GM21786 (cell line): Measurements from ENCODE around the gene GPC4.
"Not testable (repeated sequence)": the region's sequence is repeated elsewhere in the genome, so short reads cannot be mapped to it uniquely, and the experiment has no call there.

Experiments
- ATAC-seq: cut with Tn5 transposase; IDR thresholded peaks from one replicate; pipeline ENCODE4 v1.9.1; 2021; ENCODE audit not compliant: unreplicated experiment

GPC4 gene

DNA sequence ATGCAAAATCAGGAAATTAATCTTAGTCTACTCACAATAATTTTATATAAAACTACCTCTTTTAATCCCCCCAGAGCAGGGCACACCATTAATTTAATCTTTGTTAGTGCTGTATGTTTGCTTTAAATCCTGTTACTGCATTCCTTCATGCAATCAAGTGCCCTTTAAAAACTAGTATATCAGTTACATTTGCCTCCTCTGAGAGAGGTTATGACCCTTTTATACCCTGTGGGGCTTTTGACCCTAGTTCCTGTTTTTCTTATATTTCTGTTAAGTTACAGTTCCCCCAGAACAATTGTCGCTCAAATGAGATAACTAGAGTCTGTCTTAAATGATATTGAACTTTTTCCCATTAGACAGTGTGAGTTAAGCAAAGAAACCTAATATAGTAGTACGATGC lies 46.2 kb downstream of the GPC4 start:
- ATAC-seq: no peak

DNA sequence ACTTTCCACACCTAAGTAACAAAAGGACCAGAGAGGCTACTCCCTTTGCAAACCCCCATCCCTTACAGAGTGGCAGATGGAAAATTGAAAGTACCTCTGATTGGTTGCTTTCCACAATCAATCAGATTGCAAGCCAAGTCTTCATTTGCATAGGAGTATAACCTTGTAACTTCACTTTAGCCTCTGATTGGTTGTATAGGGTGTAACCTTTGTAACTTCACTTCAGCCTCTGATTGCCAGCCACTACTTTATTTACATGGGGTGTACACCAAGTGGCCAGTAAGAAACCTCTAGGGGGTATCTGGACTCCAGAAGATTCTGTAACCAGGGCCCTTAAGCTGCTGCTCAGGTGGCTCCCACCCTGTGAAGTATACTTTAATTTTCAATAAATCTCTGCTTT lies 48.6 kb downstream of the GPC4 start:
- ATAC-seq: no peak

DNA sequence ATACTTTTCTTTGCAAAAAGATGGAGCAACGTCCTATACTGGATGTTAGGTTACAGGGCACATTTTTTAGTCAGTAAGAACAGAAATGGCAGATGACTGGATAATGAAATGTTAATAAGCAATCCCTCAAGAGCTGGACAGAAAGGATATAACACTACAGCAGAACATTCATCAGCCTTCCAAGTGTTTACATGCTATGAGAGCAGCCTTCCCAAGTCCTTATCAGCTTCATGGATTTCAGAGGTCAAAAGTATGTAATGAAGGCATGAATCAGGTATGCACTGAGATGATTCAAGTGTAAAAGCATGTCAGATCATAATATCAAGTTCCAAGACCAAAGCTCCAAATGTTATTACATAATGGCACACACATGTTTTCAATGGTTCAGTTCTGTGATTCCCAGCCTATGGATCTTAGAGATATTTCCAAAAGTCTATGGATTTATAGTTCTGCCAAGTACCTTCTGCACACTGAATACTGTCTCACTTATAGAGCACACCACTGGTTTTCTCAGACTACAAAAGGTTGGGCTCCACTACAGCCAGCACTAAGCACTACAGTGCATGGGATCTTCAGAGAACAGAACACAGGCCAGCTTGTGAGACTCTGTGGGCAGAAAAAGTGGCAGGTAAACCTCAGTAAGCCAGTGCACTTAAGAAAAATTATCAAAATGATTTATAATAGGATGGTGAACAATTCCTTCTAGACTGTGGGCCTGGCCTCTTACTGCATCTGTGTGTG lies 49.2 kb downstream of the GPC4 start:
- ATAC-seq: no peak

DNA sequence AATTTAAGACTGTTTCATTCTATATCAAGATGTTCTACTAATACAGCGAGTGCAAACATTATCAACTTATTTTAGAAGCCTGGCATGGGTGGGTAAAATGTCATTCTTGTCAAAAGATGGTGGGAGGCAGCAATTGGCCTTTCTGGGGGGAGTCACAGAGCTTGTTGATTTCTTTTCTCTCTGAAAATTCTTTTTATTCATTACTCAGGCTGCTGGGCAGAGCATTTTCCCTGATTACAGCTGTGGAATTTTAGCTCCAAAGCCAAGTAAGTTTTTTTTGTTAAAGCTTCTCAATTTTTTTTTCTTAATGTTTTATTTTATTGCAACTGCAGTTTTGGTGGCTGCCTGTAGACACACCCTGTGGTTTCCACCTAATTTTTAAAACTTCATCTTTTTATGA lies 50.4 kb downstream of the GPC4 start:
- ATAC-seq: no peak

DNA sequence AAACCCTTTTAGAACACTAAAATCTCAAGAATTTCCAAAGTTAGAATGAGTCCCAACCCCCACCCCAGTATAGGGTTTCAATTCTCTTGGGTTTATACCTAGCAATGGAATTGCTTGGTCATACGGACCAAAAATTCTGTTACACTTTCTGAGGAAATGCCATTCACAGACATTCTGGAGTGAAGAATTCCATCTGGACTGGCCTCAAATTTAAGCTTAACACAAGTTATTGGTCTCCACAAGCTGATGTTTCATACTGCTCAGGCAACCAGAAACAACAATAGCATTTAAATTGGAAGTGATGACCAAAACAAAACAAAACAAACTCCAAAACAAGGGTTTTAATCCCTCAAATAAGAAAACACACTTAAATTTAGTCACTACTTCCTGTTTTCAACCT lies 51.1 kb downstream of the GPC4 start:
- ATAC-seq: no peak

DNA sequence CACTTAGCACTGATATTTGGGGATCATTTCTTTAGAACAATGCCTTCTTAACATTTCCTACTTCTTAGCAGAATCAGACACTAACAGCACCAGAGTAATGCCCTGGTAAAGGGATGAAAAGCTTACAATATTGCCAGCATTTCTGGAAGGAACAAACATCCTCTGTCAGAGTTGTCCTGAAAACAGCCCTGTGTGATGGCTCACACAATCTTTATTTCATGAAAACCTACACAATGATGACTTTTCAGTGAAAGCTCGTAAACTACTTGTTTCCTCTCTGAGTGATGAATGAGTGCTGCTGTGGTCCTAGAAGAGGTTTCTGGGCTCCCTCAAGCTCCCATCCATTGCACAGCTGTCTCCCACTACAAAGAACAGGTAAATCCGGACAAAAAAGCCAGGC lies 52.8 kb downstream of the GPC4 start:
- no peak for ATAC-seq

DNA sequence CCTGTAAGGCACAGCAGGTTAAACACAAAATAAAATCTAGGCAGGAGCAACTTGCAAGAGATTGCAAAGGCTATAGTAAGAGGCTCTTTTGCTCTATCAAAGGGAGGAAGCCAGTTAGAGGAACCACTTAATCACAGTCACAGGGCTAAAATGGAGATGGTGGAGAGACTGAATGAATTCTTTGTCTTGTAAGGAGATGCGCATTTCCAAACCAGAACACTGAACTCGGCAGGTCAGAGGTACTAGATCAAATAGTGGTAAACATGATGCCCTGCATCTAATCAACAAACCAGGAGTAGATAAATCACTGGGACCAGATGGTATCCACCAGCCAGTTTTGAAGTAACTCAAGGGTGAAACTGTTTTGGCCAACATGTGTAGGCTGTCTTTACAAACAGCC lies 55.8 kb downstream of the GPC4 start:
- no peak for ATAC-seq

DNA sequence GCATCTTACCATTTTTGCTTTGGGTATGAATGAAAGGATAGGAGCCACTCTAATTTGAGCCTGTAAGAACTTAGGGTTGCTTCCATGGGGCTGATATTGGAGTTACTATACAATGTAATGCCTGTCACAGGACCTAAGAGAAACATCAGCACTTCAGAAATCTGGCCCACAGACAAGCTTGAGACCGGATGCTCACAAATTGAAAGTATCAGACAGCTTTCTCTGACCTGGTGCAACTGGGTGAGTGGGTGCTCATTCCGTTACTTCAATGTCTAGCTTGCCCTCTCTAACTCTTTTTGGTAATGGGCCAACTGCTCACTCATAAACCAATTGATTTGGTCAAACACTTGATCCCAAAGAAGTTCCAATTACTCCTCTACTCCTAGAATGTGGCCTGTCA lies 62.1 kb downstream of the GPC4 start:
- no peak for ATAC-seq

DNA sequence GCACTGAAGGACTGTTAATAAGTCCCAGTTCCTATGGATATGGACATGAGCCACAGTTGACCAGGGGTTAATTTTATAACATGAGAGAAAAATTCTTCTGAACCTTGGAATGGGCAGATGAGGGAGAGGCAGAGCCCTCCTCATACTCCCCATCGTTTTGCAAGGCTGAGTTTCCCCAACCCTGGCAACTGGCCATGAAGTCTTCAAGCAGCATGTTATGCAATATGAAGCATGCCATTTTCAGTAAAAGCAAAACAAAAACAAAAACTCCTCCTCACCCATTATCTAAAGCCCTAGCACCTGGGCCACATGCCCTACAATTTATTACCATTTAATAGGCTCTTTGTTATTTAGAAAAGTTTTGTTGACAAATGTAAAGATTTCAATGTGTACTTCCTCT lies 64.5 kb downstream of the GPC4 start:
- ATAC-seq: no peak

DNA sequence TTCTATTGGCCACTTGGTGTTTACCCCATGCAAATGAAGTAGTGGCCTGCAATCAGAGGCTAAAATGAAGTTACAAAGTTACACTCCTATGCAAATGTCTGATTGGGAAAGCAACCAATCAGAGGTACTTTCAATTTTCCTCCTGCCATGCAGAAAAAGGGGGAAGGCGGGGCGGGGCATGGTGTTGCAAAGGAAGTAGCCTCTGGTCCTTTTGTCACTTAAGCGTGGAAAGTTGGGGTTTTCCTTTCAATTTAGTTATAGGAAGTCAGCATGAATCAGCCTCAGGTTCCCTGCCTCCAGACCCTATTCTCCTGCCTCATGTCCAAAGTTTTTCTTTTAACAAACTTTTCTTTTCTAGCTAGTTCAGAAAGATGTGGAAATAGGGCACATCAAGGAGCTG lies 69.3 kb downstream of the GPC4 start:
- no peak for ATAC-seq

DNA sequence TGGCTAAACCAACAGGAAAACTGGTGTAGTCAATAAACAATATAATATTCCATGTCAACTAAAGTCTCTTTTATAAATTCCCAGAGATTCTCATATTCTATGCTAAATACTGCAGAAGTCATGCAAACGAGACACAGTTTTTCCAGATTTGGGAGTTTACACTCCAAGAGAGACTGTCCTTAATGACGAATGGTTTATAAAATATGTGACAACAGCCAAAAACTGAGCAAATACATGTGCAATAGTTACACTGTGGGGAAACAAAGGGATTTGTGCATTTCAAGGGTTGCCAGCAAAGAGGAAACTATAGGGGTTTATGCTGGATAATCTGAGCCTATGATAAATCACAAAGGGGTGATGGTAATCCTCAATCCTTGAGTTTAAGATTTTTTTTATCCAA lies 75.7 kb downstream of the GPC4 start:
- ATAC-seq: no peak

DNA sequence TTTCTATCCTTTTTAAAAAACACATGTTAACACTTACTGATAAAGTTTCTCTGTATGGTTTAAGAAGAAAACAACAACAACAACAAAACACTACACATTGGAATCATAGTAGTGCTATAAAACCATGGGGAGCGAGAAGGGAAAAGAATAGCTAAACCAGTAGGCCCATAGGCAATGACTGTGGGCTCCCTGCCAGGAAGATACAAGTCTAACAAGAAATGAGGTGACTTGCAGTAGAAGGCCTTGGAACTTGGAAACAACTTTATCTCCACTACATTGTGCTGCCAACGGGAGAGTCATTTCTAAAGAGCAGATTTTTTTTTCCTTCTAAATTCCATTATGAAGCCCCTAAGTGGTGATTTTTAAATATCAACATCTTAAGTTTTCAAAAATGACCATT lies 78.0 kb downstream of the GPC4 start:
- no peak for ATAC-seq

DNA sequence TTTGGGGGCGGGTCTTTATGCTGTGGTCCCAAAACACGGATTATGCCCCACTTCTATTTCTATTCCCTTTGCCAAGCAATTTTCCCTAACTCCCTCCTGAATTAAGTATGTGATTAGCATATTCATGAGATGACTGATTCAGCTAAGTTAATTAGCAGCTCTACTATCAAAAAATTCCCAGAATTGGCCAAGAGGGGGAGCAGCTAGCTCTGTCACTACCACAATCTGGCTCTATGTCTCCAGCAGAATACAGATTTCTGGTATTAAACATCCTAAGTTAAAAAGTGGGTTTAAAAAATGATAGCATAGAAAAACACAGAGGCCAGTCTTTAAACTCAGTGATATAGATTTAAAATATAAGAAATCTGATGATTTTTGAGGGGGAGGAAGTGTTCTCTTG lies 80.3 kb downstream of the GPC4 start:
- ATAC-seq: no peak

DNA sequence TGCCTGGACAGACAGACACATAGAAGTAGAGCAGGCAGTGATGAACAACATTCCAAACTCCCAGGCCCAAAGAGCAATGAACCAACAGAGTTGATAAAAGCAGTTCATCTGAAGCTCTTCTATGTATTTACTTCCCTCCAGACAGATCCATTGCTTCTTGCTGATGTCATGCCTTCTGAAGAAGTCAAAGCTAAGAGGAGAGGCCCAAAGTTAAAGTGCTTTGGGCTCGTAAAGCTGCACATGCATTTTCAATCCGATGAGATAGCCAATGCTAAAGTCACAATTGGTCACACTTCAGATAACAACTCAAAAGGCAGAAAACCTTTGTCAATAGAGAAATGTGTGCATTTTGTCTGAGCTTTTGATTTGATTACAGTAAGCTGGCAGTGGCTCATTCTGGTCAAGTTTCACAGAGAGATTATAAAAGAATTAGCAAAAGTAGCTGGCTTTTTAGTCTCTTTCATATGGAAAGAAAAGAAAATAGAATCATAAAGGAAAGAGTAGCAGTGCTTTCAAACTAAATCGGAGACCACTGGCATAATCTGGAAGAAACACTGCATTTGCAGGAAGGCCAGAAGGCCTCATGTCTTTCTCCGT lies 82.0 kb downstream of the GPC4 start:
- ATAC-seq: no peak

DNA sequence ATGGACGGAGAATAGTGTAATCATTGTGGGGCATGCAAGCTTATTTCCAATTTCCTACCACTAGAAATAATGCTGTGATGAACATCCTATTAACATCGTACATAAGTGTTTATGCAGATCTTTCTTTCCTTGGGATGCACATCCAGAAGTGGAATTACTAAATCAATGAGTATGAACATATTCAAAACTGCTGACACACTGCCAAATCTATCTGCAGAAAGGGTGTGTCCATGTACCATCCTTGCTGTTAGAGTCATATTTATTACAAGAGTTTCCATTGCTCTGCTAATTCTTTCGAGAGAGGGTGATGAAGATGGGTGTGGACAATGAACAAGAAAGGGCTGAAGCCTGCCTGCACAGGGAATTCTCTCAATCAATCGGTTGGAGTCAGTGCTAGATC lies 82.6 kb downstream of the GPC4 start:
- no peak for ATAC-seq

DNA sequence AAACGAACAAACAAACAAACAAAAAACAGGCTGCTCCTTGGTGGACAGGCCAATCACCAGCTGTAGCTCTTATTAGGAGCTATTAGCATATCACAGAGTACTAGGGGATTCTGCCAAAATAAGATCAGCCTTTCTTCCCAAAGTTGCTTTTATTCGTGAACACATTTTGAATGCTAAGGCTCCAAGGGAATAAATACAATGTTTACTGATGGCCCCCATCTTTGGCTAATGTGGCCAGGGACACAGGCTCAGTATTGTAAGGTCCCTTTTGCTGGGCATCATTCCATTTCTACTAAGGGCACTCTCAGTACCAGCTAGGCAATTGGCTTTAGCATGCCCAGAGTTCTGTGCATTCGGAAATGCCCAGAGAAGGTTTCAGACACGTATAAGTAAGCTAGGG lies 84.3 kb downstream of the GPC4 start:
- no peak for ATAC-seq

DNA sequence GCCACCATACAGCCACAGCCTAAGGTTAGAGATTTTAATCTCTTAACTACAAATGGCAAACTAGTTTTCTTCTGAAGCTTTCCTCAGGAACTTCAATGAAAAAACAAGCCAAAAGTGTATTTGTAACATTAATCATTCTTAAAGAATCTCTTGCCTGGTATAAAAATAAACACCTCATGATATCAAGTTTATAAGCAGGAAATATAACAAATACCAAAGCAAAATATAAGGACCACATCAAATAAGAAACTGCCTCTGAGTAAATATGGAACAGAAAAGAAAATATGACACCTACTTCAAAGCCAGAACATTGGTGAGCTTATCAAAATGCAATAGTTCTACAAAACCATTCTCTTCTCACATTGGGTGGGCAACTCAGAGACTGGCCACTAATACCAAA lies 89.9 kb downstream of the GPC4 start:
- no peak for ATAC-seq

DNA sequence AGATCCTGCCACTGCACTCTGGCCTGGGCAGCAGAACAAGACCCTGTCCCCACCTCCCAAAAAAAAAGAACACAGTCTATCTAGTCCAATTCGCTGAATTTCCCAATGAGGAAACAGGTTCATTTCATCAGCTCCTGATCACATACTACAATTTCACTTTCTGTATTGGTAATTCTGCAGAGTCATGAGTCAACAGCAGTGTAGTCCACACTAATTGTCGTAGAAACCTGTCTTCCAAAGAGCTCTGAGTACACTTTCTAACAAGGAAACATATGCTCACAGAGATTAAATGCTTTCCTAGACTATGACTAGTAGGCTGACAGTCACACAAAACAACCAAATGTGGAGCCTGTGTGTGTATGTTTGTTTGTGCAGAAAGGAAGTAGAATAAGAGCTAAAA lies 91.9 kb downstream of the GPC4 start:
- no peak for ATAC-seq

DNA sequence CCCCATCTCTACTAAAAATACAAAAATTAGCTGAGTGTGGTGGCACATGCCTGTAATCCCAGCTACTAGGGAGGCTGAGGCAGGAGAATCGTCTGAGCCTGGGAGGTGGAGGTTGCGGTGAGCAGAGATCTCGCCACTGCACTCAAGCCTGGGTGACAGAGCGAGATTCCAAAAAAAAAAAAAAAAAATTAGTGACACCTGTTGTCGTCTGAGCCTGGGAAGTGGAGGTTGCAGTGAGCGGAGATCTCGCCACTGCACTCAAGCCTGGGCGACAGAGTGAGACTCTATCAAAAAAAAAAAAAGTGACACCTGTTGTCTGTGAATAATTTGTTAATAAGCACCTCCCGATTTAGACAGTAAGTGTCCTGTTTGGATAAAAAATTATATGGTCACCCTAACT lies 93.0 kb downstream of the GPC4 start:
- not testable (repeated sequence) for ATAC-seq

DNA sequence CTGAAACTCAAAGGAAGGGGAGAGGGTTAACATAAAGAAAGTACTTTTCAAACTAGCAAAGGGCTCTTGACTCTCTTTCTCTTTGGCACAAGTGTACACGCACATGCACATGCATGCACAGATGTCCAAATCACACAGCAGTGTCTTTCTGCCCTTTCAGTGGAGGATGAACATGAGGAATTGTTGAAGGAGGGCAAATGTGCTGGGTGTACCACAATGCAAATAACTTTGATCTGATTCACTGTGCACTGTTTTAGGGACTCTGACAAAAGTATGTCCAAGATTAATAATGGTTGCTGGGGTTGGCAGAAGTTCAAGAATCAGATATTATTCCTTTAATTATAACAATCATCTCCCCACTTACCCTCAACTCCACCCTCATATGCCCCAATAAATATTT lies 93.8 kb downstream of the GPC4 start:
- ATAC-seq: no peak

DNA sequence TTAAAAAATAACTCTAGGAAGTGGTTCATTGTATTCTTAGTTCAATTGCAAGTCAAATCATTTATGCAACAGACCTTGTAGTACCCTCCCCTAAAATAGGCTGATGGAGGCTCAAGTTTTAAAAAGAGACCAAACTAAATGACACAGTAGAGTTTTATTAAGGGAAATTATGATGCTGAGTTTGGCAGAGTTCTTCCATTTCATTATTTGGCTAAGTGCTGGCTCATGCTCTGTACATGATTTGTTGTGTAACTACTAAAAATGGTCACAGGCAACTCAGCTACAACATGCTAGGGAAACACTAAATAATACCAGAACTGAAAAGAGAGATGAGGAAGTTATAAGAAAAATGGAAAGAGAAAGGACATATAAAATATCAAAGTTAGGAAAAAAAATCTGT lies 101.0 kb downstream of the GPC4 start:
- no peak for ATAC-seq

DNA sequence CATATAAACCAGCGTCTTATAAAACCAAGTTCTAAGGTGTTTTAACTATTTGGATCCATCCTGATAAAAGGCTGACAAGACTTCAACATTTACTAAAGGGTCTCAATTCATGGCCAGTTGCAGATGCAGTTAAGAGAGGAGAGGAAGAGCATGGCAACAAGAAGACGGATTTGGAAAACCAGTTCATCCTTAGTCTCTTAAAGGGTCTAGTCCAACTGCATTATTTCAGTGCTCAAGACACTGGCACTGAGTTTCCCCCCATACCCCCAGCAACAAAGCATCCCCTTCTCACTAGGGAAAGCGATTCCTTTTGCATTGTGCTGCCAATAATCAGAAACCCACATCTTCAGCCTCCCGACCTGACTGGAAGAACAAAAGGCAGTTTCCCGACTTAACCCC lies 106.8 kb downstream of the GPC4 start:
- ATAC-seq: no peak
